HepG2 (cell line): ENCODE data around the gene HDAC5. TPM values are rescaled to one million over a fixed set of nuclear protein-coding genes. Genes with fewer than 3 reads are reported as not detected.

Source experiments
- CCDC6 ChIP-seq: sonication (generic); formaldehyde crosslinking; IDR thresholded peaks from 2 replicates; pipeline ENCODE4 v1.8.1; 2022; ENCODE audit warnings: mild to moderate bottlenecking, missing genetic modification reagents, moderate library complexity
- CEBPB ChIP-seq: IDR thresholded peaks from 2 replicates; pipeline ENCODE4 v1.6.1; 2011; ENCODE audit warnings: low read depth, low read length, improper control_type of control experiment, borderline replicate concordance
- ETV5 ChIP-seq: IDR thresholded peaks from 2 replicates; pipeline ENCODE4 v1.6.1; 2018; ENCODE audit warnings: missing biosample characterization, missing genetic modification reagents, inconsistent platforms, borderline replicate concordance
- RELA ChIP-seq: sonication (generic); formaldehyde crosslinking; IDR thresholded peaks from 2 replicates; pipeline ENCODE4 v1.4.0; 2020; ENCODE audit warnings: missing genetic modification reagents
- SPEN ChIP-seq: sonication (generic); formaldehyde crosslinking; IDR thresholded peaks from 2 replicates; pipeline ENCODE4 v1.5.1; 2020; ENCODE audit warnings: low read depth, mild to moderate bottlenecking, missing genetic modification reagents
- ZFYVE20 ChIP-seq: sonication (generic); formaldehyde crosslinking; IDR thresholded peaks from 2 replicates; pipeline ENCODE4 v1.8.0; 2023; ENCODE audit warnings: low read depth, mild to moderate bottlenecking, moderate library complexity, missing genetic modification reagents, borderline replicate concordance
- ZNF496 ChIP-seq: sonication (generic); formaldehyde crosslinking; IDR thresholded peaks from 2 replicates; pipeline ENCODE4 v1.8.1; 2023; ENCODE audit warnings: mild to moderate bottlenecking, moderate library complexity, missing genetic modification reagents; ENCODE audit not compliant: insufficient replicate concordance
- polyA plus RNA-seq, 8 experiments: library from polyadenylated mRNA; depleted of rRNA in 3 of 8; stranded (reverse) in 7 of 8; unstranded in 1 of 8; fragments of >200 nt; fragmentation: Illumina TruSeq in 4 of 8; extraction: Trizol in 4 of 8; gene quantifications; 2 replicates each; pipeline versions ENCODE4 v1.2.1 to v1.2.3, GENCODE V29; 2011 to 2016; ENCODE audit warnings: low read depth in 4 of 8, missing spikeins in 1 of 8, mixed read lengths in 1 of 8; ENCODE audit not compliant: insufficient read depth in 1 of 8
- total RNA-seq, 5 experiments: library from RNA; depleted of rRNA; stranded (reverse); fragments of >200 nt; fragmentation: Illumina TruSeq; extraction: Trizol; gene quantifications; 2 replicates each; pipeline ENCODE4 v1.2.3, GENCODE V29; 2016; ENCODE audit warnings: low read depth in 1 of 5
- TF ChIP-seq, protein P1 (sequence below): sonication (generic); formaldehyde crosslinking; IDR thresholded peaks from 2 replicates; pipeline ENCODE4 v1.4.0; 2020; ENCODE audit warnings: missing genetic modification reagents
- TF ChIP-seq, protein P2 (sequence below): sonication (generic); formaldehyde crosslinking; IDR thresholded peaks from 2 replicates; pipeline ENCODE4 v1.4.0; 2020; ENCODE audit warnings: missing genetic modification reagents
- TF ChIP-seq, protein P3 (sequence below): sonication (generic); formaldehyde crosslinking; IDR thresholded peaks from 2 replicates; pipeline ENCODE4 v1.5.0; 2020; ENCODE audit warnings: missing genetic modification reagents, mild to moderate bottlenecking, borderline replicate concordance
- TF ChIP-seq, protein P4 (sequence below): sonication (generic); formaldehyde crosslinking; IDR thresholded peaks from 2 replicates; pipeline ENCODE4; 2020; ENCODE audit warnings: missing genetic modification reagents, mild to moderate bottlenecking, borderline replicate concordance

The HDAC5 gene
- total and polyA plus RNA-seq, 2 of the 13 experiments (the other 11 are each of a cell fraction or from before 2014, with no cell fraction given): 46.4 to 85.4 TPM

DNA sequence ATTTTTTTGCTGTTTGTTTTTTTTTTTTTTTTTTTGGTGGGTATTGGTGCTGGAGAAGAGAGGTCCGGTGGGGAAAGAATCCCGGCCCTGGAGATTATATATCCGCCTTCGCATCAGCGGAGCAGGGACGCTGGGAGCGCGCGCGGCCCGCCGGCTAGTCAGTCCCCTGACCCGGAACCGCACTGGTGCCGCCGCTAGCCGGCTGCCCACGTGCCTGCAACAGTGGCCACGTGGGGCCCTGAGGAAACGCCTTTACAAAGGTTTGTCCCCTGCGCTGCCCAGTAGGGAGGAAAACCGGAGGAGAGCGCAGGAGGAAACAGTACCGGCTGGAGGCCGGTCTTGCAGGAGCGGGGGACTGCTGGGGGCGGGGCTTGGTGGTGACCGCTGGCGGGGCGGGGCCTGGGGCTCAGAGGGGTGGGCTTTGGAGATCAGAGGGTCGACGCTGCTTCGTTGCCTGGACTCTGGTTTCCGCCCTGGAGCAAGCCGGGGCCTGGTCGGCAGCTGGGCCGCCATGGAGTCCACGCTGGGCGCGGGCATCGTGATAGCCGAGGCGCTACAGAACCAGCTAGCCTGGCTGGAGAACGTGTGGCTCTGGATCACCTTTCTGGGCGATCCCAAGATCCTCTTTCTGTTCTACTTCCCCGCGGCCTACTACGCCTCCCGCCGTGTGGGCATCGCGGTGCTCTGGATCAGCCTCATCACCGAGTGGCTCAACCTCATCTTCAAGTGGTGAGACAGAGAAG lies 52.8 kb downstream of the HDAC5 start, which contains the start of gene G6PC3 (continued):
- TF ChIP-seq, protein P1, sequence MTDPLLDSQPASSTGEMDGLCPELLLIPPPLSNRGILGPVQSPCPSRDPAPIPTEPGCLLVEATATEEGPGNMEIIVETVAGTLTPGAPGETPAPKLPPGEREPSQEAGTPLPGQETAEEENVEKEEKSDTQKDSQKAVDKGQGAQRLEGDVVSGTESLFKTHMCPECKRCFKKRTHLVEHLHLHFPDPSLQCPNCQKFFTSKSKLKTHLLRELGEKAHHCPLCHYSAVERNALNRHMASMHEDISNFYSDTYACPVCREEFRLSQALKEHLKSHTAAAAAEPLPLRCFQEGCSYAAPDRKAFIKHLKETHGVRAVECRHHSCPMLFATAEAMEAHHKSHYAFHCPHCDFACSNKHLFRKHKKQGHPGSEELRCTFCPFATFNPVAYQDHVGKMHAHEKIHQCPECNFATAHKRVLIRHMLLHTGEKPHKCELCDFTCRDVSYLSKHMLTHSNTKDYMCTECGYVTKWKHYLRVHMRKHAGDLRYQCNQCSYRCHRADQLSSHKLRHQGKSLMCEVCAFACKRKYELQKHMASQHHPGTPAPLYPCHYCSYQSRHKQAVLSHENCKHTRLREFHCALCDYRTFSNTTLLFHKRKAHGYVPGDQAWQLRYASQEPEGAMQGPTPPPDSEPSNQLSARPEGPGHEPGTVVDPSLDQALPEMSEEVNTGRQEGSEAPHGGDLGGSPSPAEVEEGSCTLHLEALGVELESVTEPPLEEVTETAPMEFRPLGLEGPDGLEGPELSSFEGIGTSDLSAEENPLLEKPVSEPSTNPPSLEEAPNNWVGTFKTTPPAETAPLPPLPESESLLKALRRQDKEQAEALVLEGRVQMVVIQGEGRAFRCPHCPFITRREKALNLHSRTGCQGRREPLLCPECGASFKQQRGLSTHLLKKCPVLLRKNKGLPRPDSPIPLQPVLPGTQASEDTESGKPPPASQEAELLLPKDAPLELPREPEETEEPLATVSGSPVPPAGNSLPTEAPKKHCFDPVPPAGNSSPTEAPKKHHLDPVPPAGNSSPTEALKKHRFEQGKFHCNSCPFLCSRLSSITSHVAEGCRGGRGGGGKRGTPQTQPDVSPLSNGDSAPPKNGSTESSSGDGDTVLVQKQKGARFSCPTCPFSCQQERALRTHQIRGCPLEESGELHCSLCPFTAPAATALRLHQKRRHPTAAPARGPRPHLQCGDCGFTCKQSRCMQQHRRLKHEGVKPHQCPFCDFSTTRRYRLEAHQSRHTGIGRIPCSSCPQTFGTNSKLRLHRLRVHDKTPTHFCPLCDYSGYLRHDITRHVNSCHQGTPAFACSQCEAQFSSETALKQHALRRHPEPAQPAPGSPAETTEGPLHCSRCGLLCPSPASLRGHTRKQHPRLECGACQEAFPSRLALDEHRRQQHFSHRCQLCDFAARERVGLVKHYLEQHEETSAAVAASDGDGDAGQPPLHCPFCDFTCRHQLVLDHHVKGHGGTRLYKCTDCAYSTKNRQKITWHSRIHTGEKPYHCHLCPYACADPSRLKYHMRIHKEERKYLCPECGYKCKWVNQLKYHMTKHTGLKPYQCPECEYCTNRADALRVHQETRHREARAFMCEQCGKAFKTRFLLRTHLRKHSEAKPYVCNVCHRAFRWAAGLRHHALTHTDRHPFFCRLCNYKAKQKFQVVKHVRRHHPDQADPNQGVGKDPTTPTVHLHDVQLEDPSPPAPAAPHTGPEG (CRISPR knock-in tag): peak; percentile 85
- TF ChIP-seq, protein P2, sequence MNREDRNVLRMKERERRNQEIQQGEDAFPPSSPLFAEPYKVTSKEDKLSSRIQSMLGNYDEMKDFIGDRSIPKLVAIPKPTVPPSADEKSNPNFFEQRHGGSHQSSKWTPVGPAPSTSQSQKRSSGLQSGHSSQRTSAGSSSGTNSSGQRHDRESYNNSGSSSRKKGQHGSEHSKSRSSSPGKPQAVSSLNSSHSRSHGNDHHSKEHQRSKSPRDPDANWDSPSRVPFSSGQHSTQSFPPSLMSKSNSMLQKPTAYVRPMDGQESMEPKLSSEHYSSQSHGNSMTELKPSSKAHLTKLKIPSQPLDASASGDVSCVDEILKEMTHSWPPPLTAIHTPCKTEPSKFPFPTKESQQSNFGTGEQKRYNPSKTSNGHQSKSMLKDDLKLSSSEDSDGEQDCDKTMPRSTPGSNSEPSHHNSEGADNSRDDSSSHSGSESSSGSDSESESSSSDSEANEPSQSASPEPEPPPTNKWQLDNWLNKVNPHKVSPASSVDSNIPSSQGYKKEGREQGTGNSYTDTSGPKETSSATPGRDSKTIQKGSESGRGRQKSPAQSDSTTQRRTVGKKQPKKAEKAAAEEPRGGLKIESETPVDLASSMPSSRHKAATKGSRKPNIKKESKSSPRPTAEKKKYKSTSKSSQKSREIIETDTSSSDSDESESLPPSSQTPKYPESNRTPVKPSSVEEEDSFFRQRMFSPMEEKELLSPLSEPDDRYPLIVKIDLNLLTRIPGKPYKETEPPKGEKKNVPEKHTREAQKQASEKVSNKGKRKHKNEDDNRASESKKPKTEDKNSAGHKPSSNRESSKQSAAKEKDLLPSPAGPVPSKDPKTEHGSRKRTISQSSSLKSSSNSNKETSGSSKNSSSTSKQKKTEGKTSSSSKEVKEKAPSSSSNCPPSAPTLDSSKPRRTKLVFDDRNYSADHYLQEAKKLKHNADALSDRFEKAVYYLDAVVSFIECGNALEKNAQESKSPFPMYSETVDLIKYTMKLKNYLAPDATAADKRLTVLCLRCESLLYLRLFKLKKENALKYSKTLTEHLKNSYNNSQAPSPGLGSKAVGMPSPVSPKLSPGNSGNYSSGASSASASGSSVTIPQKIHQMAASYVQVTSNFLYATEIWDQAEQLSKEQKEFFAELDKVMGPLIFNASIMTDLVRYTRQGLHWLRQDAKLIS: no peak; the same call in 1 of the 2 replicates
- TF ChIP-seq, protein P3, sequence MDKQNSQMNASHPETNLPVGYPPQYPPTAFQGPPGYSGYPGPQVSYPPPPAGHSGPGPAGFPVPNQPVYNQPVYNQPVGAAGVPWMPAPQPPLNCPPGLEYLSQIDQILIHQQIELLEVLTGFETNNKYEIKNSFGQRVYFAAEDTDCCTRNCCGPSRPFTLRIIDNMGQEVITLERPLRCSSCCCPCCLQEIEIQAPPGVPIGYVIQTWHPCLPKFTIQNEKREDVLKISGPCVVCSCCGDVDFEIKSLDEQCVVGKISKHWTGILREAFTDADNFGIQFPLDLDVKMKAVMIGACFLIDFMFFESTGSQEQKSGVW (CRISPR knock-in tag): no peak
- no peak for TF ChIP-seq RELA (CRISPR knock-in tag)
- TF ChIP-seq ETV5: peak; percentile 92
- TF ChIP-seq SPEN (CRISPR knock-in tag): peak; percentile 97
- TF ChIP-seq CCDC6 (CRISPR knock-in tag): peak; percentile 98
- TF ChIP-seq, protein P4, sequence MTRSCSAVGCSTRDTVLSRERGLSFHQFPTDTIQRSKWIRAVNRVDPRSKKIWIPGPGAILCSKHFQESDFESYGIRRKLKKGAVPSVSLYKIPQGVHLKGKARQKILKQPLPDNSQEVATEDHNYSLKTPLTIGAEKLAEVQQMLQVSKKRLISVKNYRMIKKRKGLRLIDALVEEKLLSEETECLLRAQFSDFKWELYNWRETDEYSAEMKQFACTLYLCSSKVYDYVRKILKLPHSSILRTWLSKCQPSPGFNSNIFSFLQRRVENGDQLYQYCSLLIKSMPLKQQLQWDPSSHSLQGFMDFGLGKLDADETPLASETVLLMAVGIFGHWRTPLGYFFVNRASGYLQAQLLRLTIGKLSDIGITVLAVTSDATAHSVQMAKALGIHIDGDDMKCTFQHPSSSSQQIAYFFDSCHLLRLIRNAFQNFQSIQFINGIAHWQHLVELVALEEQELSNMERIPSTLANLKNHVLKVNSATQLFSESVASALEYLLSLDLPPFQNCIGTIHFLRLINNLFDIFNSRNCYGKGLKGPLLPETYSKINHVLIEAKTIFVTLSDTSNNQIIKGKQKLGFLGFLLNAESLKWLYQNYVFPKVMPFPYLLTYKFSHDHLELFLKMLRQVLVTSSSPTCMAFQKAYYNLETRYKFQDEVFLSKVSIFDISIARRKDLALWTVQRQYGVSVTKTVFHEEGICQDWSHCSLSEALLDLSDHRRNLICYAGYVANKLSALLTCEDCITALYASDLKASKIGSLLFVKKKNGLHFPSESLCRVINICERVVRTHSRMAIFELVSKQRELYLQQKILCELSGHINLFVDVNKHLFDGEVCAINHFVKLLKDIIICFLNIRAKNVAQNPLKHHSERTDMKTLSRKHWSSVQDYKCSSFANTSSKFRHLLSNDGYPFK (CRISPR knock-in tag): peak; percentile 93
- no peak for TF ChIP-seq ZNF496 (CRISPR knock-in tag)
- no peak for TF ChIP-seq ZFYVE20 (CRISPR knock-in tag)
- TF ChIP-seq CEBPB: 0 out of 2 replicates have a peak, but pooled peaks have one; percentile 7
